ENCODE results near the gene SLC22A23.

GRCh38 chr6:3352678-3353077, 104.2 kb downstream of the SLC22A23 start:
- TF ChIP-seq CEBPB (IDR thresholded peaks at IDR 0.05) (no peak), RAD21 (IDR thresholded peaks at IDR 0.05; ENCODE audit: low read depth) (no peak), EGR1 (IDR thresholded peaks at IDR 0.05) (no peak), FOXM1 (IDR thresholded peaks at IDR 0.05; ENCODE audit: borderline replicate concordance, low read depth) (no peak), USF1 (IDR thresholded peaks at IDR 0.05) (no peak), REST (IDR thresholded peaks at IDR 0.05; ENCODE audit: low read depth) (no peak), YY1 (IDR thresholded peaks at IDR 0.05; ENCODE audit: low read depth) (no peak), MAX (IDR thresholded peaks at IDR 0.05) (no peak)
